ENCODE results near the gene APBB3.
"Not testable (repeated sequence)": the region's sequence is repeated elsewhere in the genome, so short reads cannot be mapped to it uniquely, and the experiment has no call there.

The APBB3 gene

DNA sequence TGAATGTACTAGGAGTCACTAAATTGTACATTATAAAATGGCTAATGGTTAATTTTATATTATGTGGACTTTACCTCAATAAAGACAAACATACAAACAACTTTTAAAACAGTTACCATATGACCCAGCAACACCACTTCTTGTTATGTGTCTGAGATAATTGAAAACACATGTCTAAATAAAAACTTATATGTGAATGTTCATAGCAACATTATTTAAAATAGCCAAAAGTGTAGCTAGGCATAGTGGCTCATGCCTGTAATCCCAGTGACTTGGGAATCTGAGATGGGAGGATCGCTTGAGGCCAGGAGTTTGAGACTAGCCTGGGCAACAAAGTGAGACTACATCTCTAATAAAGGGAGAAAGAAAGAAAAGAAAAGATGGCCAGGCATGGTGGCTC, 23.1 kb upstream of the APBB3 start (continued):
- TF ChIP-seq, protein P1, sequence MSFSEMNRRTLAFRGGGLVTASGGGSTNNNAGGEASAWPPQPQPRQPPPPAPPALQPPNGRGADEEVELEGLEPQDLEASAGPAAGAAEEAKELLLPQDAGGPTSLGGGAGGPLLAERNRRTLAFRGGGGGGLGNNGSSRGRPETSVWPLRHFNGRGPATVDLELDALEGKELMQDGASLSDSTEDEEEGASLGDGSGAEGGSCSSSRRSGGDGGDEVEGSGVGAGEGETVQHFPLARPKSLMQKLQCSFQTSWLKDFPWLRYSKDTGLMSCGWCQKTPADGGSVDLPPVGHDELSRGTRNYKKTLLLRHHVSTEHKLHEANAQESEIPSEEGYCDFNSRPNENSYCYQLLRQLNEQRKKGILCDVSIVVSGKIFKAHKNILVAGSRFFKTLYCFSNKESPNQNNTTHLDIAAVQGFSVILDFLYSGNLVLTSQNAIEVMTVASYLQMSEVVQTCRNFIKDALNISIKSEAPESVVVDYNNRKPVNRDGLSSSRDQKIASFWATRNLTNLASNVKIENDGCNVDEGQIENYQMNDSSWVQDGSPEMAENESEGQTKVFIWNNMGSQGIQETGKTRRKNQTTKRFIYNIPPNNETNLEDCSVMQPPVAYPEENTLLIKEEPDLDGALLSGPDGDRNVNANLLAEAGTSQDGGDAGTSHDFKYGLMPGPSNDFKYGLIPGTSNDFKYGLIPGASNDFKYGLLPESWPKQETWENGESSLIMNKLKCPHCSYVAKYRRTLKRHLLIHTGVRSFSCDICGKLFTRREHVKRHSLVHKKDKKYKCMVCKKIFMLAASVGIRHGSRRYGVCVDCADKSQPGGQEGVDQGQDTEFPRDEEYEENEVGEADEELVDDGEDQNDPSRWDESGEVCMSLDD (tag by site-specific recombination; IDR thresholded peaks at IDR 0.05) = no peak
- TF ChIP-seq ZNF23 (tag by site-specific recombination; IDR thresholded peaks at IDR 0.05; ENCODE audit: borderline replicate concordance) = no peak

DNA sequence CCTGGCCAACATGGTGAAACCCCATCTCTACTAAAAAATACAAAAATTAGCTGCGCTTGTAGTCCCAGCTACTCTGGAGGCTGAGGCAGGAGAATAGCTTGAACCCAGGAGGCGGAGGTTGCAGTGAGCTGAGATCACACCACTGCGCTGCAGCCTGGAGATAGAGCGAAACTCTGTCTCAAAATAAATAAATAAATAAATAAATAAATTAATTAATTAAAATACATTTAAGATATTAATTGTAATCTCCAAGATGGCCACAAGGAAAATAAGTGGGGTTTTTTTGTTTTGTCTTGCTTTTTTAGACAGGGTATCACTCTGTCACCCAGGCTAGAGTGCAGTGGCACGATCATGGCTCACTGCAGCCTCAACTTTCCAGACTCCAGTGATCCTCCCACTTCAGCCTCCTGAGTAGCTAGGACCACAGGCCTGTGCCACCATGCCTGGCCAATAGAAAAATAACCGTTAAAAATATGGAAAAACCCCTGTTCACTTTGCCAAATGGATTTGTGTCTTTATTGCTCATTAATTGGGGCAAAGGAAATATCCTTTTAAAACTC, 14.9 kb upstream of the APBB3 start:
- H3K4me3 ChIP-seq (ENCODE audit: low read depth, low read length); H3K27ac ChIP-seq (ENCODE audit: extremely low read depth, low read depth, low read length); POLR2A ChIA-PET; H3K36me3 ChIP-seq (ENCODE audit: control insufficient read depth in 2 of 2, insufficient read depth in 1 of 2, low read length in 2 of 2); CTCF ChIA-PET; H3K4me1 ChIP-seq (ENCODE audit: control insufficient read depth, insufficient read depth, low read length); H3K9me3 ChIP-seq (ENCODE audit: control insufficient read depth, insufficient read depth, low read depth, low read length): not testable (repeated sequence)
- TF ChIP-seq ZNF518A (tag by site-specific recombination; conservative IDR thresholded peaks at IDR 0.05; ENCODE audit: low read depth) = peak; percentile 59; the same call in 1 of the 2 replicates
- TF ChIP-seq ZNF623 (tag by site-specific recombination; IDR thresholded peaks at IDR 0.05) = 0 out of 2 replicates have a peak, but pooled peaks have one; percentile 31
- peak; percentile 34; the same call in 1 of the 2 replicates for TF ChIP-seq ZBTB11 (tag by site-specific recombination; conservative IDR thresholded peaks at IDR 0.05; ENCODE audit: low read depth)
- peak; percentile 44 for TF ChIP-seq ZNF426 (tag by site-specific recombination; IDR thresholded peaks at IDR 0.05)
- TF ChIP-seq ZNF558 (tag by site-specific recombination; IDR thresholded peaks at IDR 0.05) = 0 out of 2 replicates have a peak, but pooled peaks have one; percentile 21
- TF ChIP-seq ZNF394 (tag by site-specific recombination; IDR thresholded peaks at IDR 0.05; ENCODE audit: borderline replicate concordance) = peak; percentile 66; the same call in 1 of the 2 replicates
- peak; percentile 29; the same call in 1 of the 2 replicates for TF ChIP-seq ZBTB8A (tag by site-specific recombination; IDR thresholded peaks at IDR 0.05)
- peak; percentile 30 for TF ChIP-seq ZNF555 (tag by site-specific recombination; conservative IDR thresholded peaks at IDR 0.05)

DNA sequence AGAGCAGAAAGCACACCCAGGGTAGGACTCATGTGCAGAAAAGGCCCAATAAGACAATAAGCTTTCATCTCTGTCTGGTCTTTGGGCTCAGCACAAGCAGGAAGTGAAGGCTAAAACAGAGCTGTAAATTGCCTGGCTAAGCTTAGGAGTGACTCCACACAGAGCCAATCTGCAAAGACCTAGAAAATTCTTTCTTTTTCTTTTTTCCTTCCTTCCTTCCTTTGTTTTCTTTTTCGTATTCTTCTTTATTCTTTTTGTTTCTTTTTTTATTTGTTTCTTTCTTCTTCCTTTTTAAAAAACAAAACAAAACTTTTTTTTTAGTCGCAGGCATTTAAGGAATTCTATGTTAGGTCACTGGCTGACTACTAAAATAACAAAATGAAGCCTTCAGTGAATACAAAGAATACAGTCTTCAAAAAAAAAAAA, 12.4 kb upstream of the APBB3 start:
- ChIA-PET CTCF (interaction anchor here (0.9 kb wide), 1 partner anchor 9 kb away, joined by 5 read pairs; no protein-coding TSS in a partner anchor), POLR2A (no interaction called here)
- Histone ChIP-seq H3K36me3 (ENCODE audit: control insufficient read depth in 2 of 2, insufficient read depth in 1 of 2, low read length in 2 of 2) (no peaks in the 10 kb centered on the region), H3K4me3 (ENCODE audit: low read depth, low read length) (no peak overlapping the region), H3K9me3 (ENCODE audit: control insufficient read depth, insufficient read depth, low read depth, low read length) (no peaks in the 10 kb centered on the region), H3K27ac (ENCODE audit: extremely low read depth, low read depth, low read length) (no peak overlapping the region), H3K4me1 (ENCODE audit: control insufficient read depth, insufficient read depth, low read length) (no peaks in the 10 kb centered on the region)
- TF ChIP-seq ZFP37 (tag by site-specific recombination; IDR thresholded peaks at IDR 0.05) (no peak), ZSCAN18 (tag by site-specific recombination; IDR thresholded peaks at IDR 0.05) (no peak), ZNF223 (tag by site-specific recombination; IDR thresholded peaks at IDR 0.05) (no peak), ZNF175 (tag by site-specific recombination; IDR thresholded peaks at IDR 0.05) (no peak), ZNF433 (tag by site-specific recombination; IDR thresholded peaks at IDR 0.05; ENCODE audit: low read depth) (no peak), ZNF776 (tag by site-specific recombination; IDR thresholded peaks at IDR 0.05; ENCODE audit: borderline replicate concordance) (no peak)
- TF ChIP-seq, protein P2, sequence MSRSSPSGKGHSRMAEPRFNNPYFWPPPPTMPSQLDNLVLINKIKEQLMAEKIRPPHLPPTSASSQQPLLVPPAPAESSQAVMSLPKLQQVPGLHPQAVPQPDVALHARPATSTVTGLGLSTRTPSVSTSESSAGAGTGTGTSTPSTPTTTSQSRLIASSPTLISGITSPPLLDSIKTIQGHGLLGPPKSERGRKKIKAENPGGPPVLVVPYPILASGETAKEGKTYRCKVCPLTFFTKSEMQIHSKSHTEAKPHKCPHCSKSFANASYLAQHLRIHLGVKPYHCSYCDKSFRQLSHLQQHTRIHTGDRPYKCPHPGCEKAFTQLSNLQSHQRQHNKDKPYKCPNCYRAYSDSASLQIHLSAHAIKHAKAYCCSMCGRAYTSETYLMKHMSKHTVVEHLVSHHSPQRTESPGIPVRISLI (tag by site-specific recombination; IDR thresholded peaks at IDR 0.05) = no peak
